Embryonic facial prominence (tissue), 1 donor: Measurements from ENCODE around the gene STAT3.
"Not testable (repeated sequence)": the region's sequence is repeated elsewhere in the genome, so short reads cannot be mapped to it uniquely, and the experiment has no call there.

Source experiments
- DNase-seq: peaks from one replicate; pipeline ENCODE4 v3.0.0-alpha.2; 2016; ENCODE audit errors: extremely low spot score

STAT3 gene

GRCh38 chr17:42386777-42387657 is 1.2 kb downstream of the STAT3 start:
- DNase-seq = peak; percentile 40

GRCh38 chr17:42381898-42382297 is 6.3 kb downstream of the STAT3 start:
- no peak for DNase-seq

GRCh38 chr17:42380935-42381334 is 7.3 kb downstream of the STAT3 start:
- no peak for DNase-seq

GRCh38 chr17:42378959-42379594 is 9.2 kb downstream of the STAT3 start:
- DNase-seq = no peak

- no peak for DNase-seq
Observed at GRCh38 chr17:42378359-42378958, 9.8 kb downstream of the STAT3 start.

- DNase-seq = no peak
Observed at GRCh38 chr17:42373896-42374295, 14.3 kb downstream of the STAT3 start.

- DNase-seq = no peak
Observed at GRCh38 chr17:42372142-42372541, 16.1 kb downstream of the STAT3 start.

GRCh38 chr17:42368797-42369561 is 19.3 kb downstream of the STAT3 start:
- not testable (repeated sequence) for DNase-seq

- DNase-seq = not testable (repeated sequence)
Observed at GRCh38 chr17:42368310-42368709, 19.9 kb downstream of the STAT3 start.

- not testable (repeated sequence) for DNase-seq
Observed at GRCh38 chr17:42366176-42367023, 21.8 kb downstream of the STAT3 start.

- no peak for DNase-seq
Observed at GRCh38 chr17:42365136-42365535, 23.1 kb downstream of the STAT3 start.

- DNase-seq = no peak
Observed at GRCh38 chr17:42363767-42364585, 24.3 kb downstream of the STAT3 start.

- no peak for DNase-seq
Observed at GRCh38 chr17:42363231-42363630, 25.0 kb downstream of the STAT3 start.

- DNase-seq = no peak
Observed at GRCh38 chr17:42362245-42362961, 25.8 kb downstream of the STAT3 start.

GRCh38 chr17:42361781-42362186 is 26.5 kb downstream of the STAT3 start:
- no peak for DNase-seq

- DNase-seq = not testable (repeated sequence)
Observed at GRCh38 chr17:42360388-42360787, 27.9 kb downstream of the STAT3 start.

- DNase-seq = no peak
Observed at GRCh38 chr17:42359133-42359532, 29.1 kb downstream of the STAT3 start.

- no peak for DNase-seq
Observed at GRCh38 chr17:42358434-42358833, 29.8 kb downstream of the STAT3 start.
